HepG2 (cell line): ENCODE measurements around the gene ENTPD6. TPM values are rescaled to one million over a fixed set of nuclear protein-coding genes. Genes with fewer than 3 reads are reported as not detected.

ENCODE experiments used
- ATAC-seq: fragments of 200-7000 bp; cut with Tn5 transposase; 3 replicates; pipeline ENCODE4 v1.9.1; 2020; ENCODE audit warnings: mild to moderate bottlenecking, moderate library complexity
- BruUV-seq: library from RNA; stranded (reverse); fragments of 400-500 nt; replicated peaks from 2 replicates; lab custom pipeline; 2021; lab: Mats Ljungman, UMichigan
- CTCF ChIA-PET: fragments of 300-600 bp; formaldehyde crosslinking; extraction: SDS; loops from one replicate; lab custom pipeline; 2021; ENCODE audit warnings: low total read pairs, inconsistent platforms, low intra/inter-chr PET ratio; lab: Yijun Ruan, JAX
- POLR2A ChIA-PET: fragments of 350-600 bp; sonication (Branson Sonifier 250); formaldehyde crosslinking; loops from one replicate; lab custom pipeline; 2020; ENCODE audit warnings: antibody characterized with exemption, inconsistent platforms; lab: Yijun Ruan, JAX
- DNase-seq: peaks from one replicate; pipeline ENCODE4 v3.0.0-alpha.2; 2015; ENCODE audit warnings: low spot score
- FAIRE-seq: peaks from 3 replicates; lab custom pipeline; 2011; peaks lifted over from hg19 to GRCh38; lab: Jason Lieb, UNC
- H2AFZ ChIP-seq: one replicate; pipeline ENCODE4 v1.6.1; 2011; ENCODE audit warnings: low read length, inconsistent platforms
- H3K27ac ChIP-seq: fragments of 300-600 bp; 3 replicates; pipeline ENCODE4 v1.8.0; 2011; ENCODE audit warnings: mixed run types, mild to moderate bottlenecking, mixed read lengths, low read length, inconsistent platforms; ENCODE audit not compliant: insufficient read depth; ENCODE audit errors: extremely low read length
- H3K27me3 ChIP-seq, 2 experiments: fragments of 200-600 bp in 1 of 2; 2 replicates in 1 of 2; 3 replicates in 1 of 2; pipeline versions ENCODE4 v1.6.0 to v1.8.0; 2011; ENCODE audit warnings: low read length in 2 of 2, mild to moderate bottlenecking in 2 of 2, moderate library complexity in 2 of 2, inconsistent platforms in 1 of 2; ENCODE audit not compliant: insufficient read depth in 2 of 2, control insufficient read depth in 1 of 2
- H3K36me3 ChIP-seq, 2 experiments: fragments of 200-600 bp in 1 of 2; replicated peaks in 1 of 2; 2 replicates in 1 of 2; 3 replicates in 1 of 2; pipeline versions ENCODE4 v1.5.1 to v1.8.0; 2011; ENCODE audit warnings: low read length in 2 of 2, inconsistent platforms in 1 of 2; ENCODE audit not compliant: insufficient read depth in 2 of 2, control insufficient read depth in 1 of 2
- H3K4me1 ChIP-seq: 2 replicates; pipeline ENCODE4 v1.5.1; 2012; ENCODE audit warnings: low read length, inconsistent platforms; ENCODE audit not compliant: insufficient read depth
- H3K4me2 ChIP-seq: 2 replicates; pipeline ENCODE4 v1.6.0; 2011; ENCODE audit warnings: low read depth, low read length, inconsistent platforms
- H3K4me3 ChIP-seq, 3 experiments: fragments of 200-600 bp in 1 of 3; sonication (generic), shearing (Covaris generic) in 1 of 3; replicated peaks in 1 of 3; 2 replicates each; pipeline ENCODE4 v1.5.1; 2011 to 2016; ENCODE audit warnings: low read length in 3 of 3, inconsistent platforms in 2 of 3, low read depth in 2 of 3, mild to moderate bottlenecking in 2 of 3, control low read depth in 1 of 3, mixed read lengths in 1 of 3; ENCODE audit not compliant: insufficient read depth in 1 of 3
- H3K79me2 ChIP-seq: one replicate; pipeline ENCODE4 v1.6.1; 2011; ENCODE audit warnings: low read length, inconsistent platforms; ENCODE audit not compliant: insufficient read depth
- H3K9ac ChIP-seq: 2 replicates; pipeline ENCODE4 v1.6.0; 2011; ENCODE audit warnings: mild to moderate bottlenecking, low read depth, low read length, inconsistent platforms; ENCODE audit not compliant: insufficient read depth
- H3K9me3 ChIP-seq: 2 replicates; pipeline ENCODE4 v1.5.1; 2012; ENCODE audit warnings: mild to moderate bottlenecking, low read length
- H4K20me1 ChIP-seq: 2 replicates; pipeline ENCODE4 v1.6.0; 2011; ENCODE audit warnings: inconsistent platforms, mild to moderate bottlenecking, low read length, moderate library complexity; ENCODE audit not compliant: insufficient read depth
- DRAP1 ChIP-seq: IDR thresholded peaks from 2 replicates; pipeline ENCODE4 v1.6.1; 2016; ENCODE audit warnings: missing genetic modification reagents, missing compliant biosample characterization
- MED8 ChIP-seq: sonication (generic); formaldehyde crosslinking; IDR thresholded peaks from 2 replicates; pipeline ENCODE4 v1.8.1; 2023; ENCODE audit warnings: mild to moderate bottlenecking, missing genetic modification reagents; ENCODE audit not compliant: insufficient replicate concordance
- NFKB2 ChIP-seq: sonication (generic); formaldehyde crosslinking; IDR thresholded peaks from 2 replicates; pipeline ENCODE4 v1.4.0; 2020; ENCODE audit warnings: missing genetic modification reagents, borderline replicate concordance
- SOX6 ChIP-seq, 2 experiments: fragments of 450-650 bp in 1 of 2; sonication (generic) in 1 of 2; formaldehyde crosslinking in 1 of 2; IDR thresholded peaks; 2 replicates each; pipeline versions ENCODE4 v1.4.0 to v1.6.1; 2017 to 2020; ENCODE audit warnings: antibody characterized with exemption in 1 of 2, mild to moderate bottlenecking in 1 of 2, missing genetic modification reagents in 1 of 2
- ZBTB38 ChIP-seq: sonication (generic); formaldehyde crosslinking; IDR thresholded peaks from 2 replicates; pipeline ENCODE4 v1.5.1; 2020; ENCODE audit warnings: mild to moderate bottlenecking, missing genetic modification reagents
- ZNF280B ChIP-seq: sonication (generic); formaldehyde crosslinking; IDR thresholded peaks from 2 replicates; pipeline ENCODE4 v1.5.0; 2020; ENCODE audit warnings: missing genetic modification reagents, mild to moderate bottlenecking, borderline replicate concordance
- ZNF33B ChIP-seq: sonication (generic); formaldehyde crosslinking; IDR thresholded peaks from 2 replicates; pipeline ENCODE4 v1.5.1; 2020; ENCODE audit warnings: mild to moderate bottlenecking, missing genetic modification reagents
- WGBS: methylation state at CpG from one replicate; pipeline ENCODE4 v1.1.6; 2017; ENCODE audit warnings: low lambda C conversion rate; 5-methylcytosine and 5-hydroxymethylcytosine counted together
- in situ Hi-C: cut with HindIII; loops from 2 replicates; pipeline ENCODE4 v1.10.0; 2017; ENCODE audit warnings: low pct_unique_long_range_greater_than_20kb; ENCODE audit not compliant: extremely low pct_ligation_motif_present
- intact Hi-C: fragments of 100-400 bp; cut with micrococcal nuclease; formaldehyde crosslinking; loops from one replicate; pipeline ENCODE4 v1.10.0; 2022; ENCODE audit not compliant: unreplicated experiment
- polyA plus RNA-seq, 8 experiments: library from polyadenylated mRNA; depleted of rRNA in 3 of 8; stranded (reverse) in 7 of 8; unstranded in 1 of 8; fragments of >200 nt; fragmentation: Illumina TruSeq in 4 of 8; extraction: Trizol in 4 of 8; gene quantifications; 2 replicates each; pipeline versions ENCODE4 v1.2.1 to v1.2.3, GENCODE V29; 2011 to 2016; ENCODE audit warnings: low read depth in 4 of 8, missing spikeins in 1 of 8, mixed read lengths in 1 of 8; ENCODE audit not compliant: insufficient read depth in 1 of 8
- total RNA-seq, 5 experiments: library from RNA; depleted of rRNA; stranded (reverse); fragments of >200 nt; fragmentation: Illumina TruSeq; extraction: Trizol; gene quantifications; 2 replicates each; pipeline ENCODE4 v1.2.3, GENCODE V29; 2016; ENCODE audit warnings: low read depth in 1 of 5

Gene ENTPD6
- total and polyA plus RNA-seq, 2 of the 13 experiments (the other 11 are each of a cell fraction or from before 2014, with no cell fraction given): 164 to 172 TPM

GRCh38 chr20:25251558-25251957 lies 56.0 kb downstream of the ENTPD6 start:
- intact Hi-C loops: no loop called here
- Histone ChIP-seq H3K9me3 (no peaks in the 10 kb centered on the region), H3K4me2 (no peak overlapping the region), H4K20me1 (no peaks in the 10 kb centered on the region), H3K4me3 (no peak overlapping the region), H3K9ac (no peak overlapping the region), H3K4me1 (peaks cover 49% of the 10 kb centered on the region), H3K27me3 (peaks cover 0 to 3% of the 10 kb centered on the region in 2 experiments; a peak in 1 of 5 replicates), H3K36me3 (peaks cover 2 to 8% of the 10 kb centered on the region in 2 experiments; a peak in 2 of 5 replicates)
- no peak for ATAC-seq
- in situ Hi-C loops: no loop called here
- DNase-seq: no peak
- WGBS: 79% methylated on average over 4 of the region's 4 CpGs
- POLR2A ChIA-PET: interaction anchor here (1.7 kb wide), 1 partner anchor 58 kb away, joined by 3 read pairs; no protein-coding TSS in a partner anchor
- FAIRE-seq: no peak
- no peak for TF ChIP-seq DRAP1 (CRISPR knock-in tag)
- TF ChIP-seq ZNF33B (CRISPR knock-in tag): no peak
- no peak for TF ChIP-seq SOX6 (IDR thresholded peaks at IDR 0.05)
- TF ChIP-seq SOX6 (CRISPR knock-in tag; IDR thresholded peaks at IDR 0.05): no peak
- peak; percentile 73; the same call in 1 of the 2 replicates for TF ChIP-seq ZBTB38 (CRISPR knock-in tag)
- TF ChIP-seq NFKB2 (CRISPR knock-in tag): no peak
- TF ChIP-seq MED8 (CRISPR knock-in tag): peak; percentile 31
- no peak for TF ChIP-seq ZNF280B (CRISPR knock-in tag)
- TF ChIP-seq, all 625 proteins: peak for 2
- Histone ChIP-seq H3K27ac (no peak overlapping the region), H3K79me2 (peaks cover 51% of the 10 kb centered on the region), H2AFZ (no peak overlapping the region)
- no TSS peak for BruUV-seq
- CTCF ChIA-PET: no interaction called here
